CD4-positive, alpha-beta T cell treated with Interleukin-15 for 4 hours (primary cell): Measurements from ENCODE around the gene DTNB.
A peak's percentile ranks its signal among the peaks of the same experiment; 100 is the strongest.
"Not testable (repeated sequence)": the region's sequence is repeated elsewhere in the genome, so short reads cannot be mapped to it uniquely, and the experiment has no call there.

Experiments
- DNase-seq: peaks from one replicate; pipeline ENCODE4 v3.0.0-alpha.2; 2020; ENCODE audit warnings: low spot score

Gene DTNB

DNA sequence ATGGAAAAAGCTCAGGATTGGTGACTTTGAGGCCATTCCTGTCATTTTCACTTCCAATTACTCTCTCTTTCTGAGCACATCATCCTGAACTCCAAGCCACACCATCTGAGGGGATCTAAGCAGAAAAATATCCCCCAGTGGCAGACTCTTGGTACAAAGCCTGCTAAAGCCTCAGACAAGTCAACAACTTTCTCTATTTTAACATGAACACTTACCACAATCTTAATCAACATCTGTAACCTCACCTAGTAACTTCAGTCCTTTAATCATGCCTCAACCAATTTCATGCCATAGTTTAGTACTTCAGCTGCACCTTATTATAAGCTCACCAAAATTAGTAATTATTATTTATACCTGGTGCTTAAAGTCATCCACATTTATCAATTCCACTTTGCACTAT lies 128.9 kb downstream of the DTNB start:
- DNase-seq, result no peak

GRCh38 chr2:25543939-25544338 lies 129.4 kb downstream of the DTNB start:
- DNase-seq, result no peak

DNA sequence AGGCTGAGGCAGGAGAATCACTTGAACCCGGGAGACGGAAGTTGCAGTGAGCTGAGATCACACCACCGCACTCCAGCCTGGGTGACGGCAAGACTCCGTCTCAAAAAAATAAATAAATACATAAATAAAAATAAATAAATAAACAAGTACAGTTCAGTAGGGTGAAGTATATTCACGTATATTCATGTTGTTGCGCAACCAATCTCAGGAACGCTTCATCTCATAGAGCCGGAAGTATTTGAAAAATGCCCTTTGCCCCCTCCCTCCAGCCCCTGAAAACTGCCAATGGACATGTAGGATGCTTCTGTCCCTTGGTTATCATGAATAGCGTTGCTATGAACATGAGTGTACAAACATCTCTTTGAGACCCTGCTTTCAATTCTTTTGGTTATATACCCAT lies 132.0 kb downstream of the DTNB start:
- DNase-seq, result no peak

- DNase-seq, result no peak
These were observed 134.2 kb downstream of the DTNB start for GRCh38 chr2:25539136-25539535.

- no peak for DNase-seq
These were observed 135.9 kb downstream of the DTNB start for GRCh38 chr2:25537526-25537925.

GRCh38 chr2:25535411-25536289 lies 137.7 kb downstream of the DTNB start:
- DNase-seq, result not testable (repeated sequence)

DNA sequence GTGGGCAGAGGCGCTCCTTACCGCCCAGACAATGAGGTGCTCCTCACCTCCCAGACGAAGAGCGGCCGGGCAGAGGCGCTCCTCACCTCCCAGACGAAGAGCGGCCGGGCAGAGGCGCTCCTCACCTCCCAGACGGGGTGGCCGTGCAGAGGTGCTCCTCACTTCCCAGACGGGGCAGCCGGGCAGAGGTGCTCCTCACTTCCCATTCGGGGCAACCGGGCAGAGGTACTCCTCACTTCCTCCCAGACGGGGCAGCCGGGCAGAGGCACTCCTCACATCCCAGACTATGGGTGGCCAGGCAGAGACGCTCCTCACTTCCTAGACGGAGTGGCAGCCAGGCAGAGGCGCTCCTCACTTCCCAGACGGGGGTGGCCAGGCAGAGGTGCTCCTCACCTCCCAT lies 138.4 kb downstream of the DTNB start:
- DNase-seq, result not testable (repeated sequence)

DNA sequence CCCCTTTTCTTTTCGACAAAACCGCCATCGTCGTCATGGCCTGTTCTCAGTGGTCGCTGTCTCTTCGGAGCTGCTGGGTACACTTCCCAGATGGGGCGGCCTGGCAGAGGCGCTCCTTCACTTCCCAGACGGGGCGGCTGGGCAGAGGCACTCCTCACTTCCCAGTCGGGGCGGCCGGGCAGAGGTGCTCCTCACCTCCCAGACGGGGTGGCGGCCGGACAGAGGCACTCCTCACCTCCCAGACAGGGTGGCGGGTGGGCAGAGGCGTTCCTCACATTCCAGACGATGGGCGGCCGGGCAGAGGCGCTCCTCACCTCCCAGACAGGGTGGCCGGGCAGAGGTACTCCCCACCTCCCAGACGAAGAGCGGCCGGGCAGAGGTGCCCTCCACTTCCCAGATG lies 138.9 kb downstream of the DTNB start:
- no peak for DNase-seq

GRCh38 chr2:25533771-25534170 lies 139.6 kb downstream of the DTNB start:
- not testable (repeated sequence) for DNase-seq

DNA sequence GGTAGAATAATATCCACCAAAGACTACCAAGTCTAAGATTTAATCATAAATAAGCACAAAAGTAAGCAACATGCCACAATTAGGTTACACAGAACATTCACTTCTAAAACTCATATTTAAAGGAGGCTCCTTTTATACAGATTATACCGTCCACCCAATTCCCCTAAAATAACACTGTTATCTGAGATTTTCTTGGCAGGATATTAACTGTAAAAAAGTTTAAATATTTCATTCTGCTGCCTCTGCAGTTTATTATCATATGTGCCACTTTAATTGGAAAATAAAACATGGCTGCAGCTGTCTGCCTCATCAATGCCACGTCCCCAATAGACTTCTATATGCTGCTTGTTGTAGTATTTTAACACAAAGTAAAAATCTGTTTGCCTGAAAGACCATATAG lies 140.9 kb downstream of the DTNB start:
- DNase-seq, result no peak

- no peak for DNase-seq
These were observed 144.3 kb downstream of the DTNB start for GRCh38 chr2:25529034-25529433.

- DNase-seq, result no peak
These were observed 145.2 kb downstream of the DTNB start for GRCh38 chr2:25528173-25528572.

GRCh38 chr2:25524507-25524906 lies 148.9 kb downstream of the DTNB start:
- DNase-seq, result no peak

DNA sequence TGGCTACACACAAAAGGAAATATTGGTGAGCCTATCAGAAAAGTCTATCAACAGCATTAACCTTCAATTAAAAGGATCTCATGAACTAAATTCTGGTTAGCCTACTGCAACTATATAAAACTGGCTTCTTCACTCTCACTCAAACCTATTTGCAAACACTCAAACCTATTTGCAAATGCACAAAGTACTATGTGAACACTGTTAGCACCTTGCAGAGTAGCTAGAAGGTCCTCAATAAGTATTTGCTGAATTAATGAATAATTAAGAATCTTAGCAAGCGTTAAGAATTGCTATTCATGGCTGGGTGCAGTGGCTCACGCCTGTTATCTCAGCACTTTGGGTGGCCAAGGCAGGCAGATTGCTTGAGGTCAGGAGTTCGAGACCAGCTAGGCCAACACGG lies 150.3 kb downstream of the DTNB start:
- DNase-seq, result no peak

DNA sequence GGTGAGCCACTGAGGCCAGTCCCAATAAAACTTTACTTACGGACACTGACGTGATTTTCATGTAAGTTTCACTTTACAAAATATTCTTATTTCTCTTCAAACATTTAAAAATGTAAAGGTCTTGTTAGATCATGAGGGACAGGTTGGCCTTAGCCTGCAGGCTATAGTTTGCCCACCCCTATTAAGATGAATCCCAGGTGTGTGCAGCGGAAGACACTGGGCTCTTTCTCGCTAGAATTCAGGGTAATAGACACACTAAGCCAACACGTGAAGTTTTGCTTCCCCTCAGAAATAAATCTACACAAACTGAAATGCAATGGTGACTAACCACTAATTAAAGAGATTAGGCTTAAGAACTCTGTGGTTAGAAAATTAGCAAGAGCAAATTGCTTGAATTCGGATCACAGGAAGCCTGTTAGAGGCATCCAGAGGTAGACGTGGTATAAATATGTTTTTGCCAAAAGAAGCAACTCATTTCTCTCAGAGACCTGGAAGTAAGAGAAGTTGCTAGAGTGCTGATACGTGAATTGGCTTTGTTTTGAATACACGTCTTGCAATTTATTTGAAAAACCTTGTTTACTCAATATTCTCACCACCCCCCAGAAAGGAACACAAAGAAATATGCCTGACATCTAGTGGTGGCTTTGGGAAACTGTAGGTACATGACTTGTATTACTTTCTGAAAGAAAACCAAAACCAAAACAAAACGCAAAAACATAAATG lies 151.6 kb downstream of the DTNB start:
- DNase-seq, result peak; percentile 81

GRCh38 chr2:25521126-25521525 lies 152.3 kb downstream of the DTNB start:
- DNase-seq, result no peak

GRCh38 chr2:25517701-25518100 lies 155.7 kb downstream of the DTNB start:
- no peak for DNase-seq

DNA sequence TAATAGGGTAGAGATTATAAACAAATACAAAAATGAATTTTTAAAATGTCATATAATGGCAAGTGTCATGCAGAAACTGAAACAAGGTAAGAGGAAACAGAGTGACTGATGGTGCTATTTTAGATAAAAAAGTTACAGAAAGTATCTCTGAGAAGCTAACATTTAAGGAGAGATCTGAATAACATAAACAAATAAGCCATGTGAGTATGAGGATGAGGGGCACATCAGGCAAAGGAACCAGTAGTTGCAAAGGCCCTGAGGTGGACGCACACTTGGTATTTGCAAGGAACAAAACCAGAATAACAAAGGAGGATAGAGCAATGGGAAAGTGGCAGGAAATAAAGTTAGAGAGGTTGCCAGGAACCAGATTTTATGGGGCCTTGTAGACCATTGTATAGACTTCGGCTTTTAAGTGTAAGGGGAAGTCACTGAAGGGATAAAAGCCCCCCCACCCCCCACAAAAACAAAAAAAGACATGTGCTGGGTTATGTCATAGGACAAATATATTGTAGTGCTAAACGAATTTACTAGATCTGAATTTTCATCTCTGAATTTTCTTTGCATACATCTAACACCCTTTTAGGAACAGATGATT lies 159.2 kb downstream of the DTNB start:
- no peak for DNase-seq

- no peak for DNase-seq
These were observed 160.7 kb downstream of the DTNB start for GRCh38 chr2:25512707-25513106.

- DNase-seq, result no peak
These were observed 167.2 kb downstream of the DTNB start for GRCh38 chr2:25506226-25506625.

GRCh38 chr2:25505622-25506021 lies 167.8 kb downstream of the DTNB start:
- no peak for DNase-seq

DNA sequence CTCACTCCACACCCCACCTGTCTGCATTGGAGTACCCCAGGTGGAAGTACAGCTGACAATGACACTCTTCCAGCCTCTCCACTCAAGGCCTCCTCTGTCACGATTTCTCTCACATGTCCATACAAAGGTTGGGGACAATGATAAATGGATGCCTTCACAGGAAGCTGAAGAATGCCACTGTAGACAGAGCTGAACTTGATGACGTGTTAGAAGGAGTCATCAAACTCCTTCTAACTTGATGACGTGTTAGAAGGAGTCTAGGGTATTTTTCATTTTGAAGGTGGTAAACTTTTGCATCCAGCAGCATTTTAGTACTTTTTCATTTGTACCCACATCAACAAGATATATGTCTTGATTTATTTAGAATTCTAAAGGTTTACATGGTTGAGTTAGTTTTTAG lies 168.2 kb downstream of the DTNB start:
- DNase-seq, result no peak

- no peak for DNase-seq
These were observed 169.1 kb downstream of the DTNB start for GRCh38 chr2:25504266-25504665.
